HTERT RPE-1 (cell line): ENCODE results near the gene TSPAN14.

Experiments used
- in situ Hi-C: fragments of 300-500 bp; cut with MboI; formaldehyde crosslinking; loops from 4 replicates; pipeline ENCODE4 v1.14.3; 2020; ENCODE audit warnings: low sequenced_read_pairs

The TSPAN14 gene

GRCh38 chr10:80580638-80581468 lies 126.7 kb downstream of the TSPAN14 start:
- in situ Hi-C loops, result no loop called here

- in situ Hi-C loops, result no loop called here
Observed at GRCh38 chr10:80581469-80581835, 127.3 kb downstream of the TSPAN14 start.

GRCh38 chr10:80582286-80582960 lies 128.3 kb downstream of the TSPAN14 start:
- in situ Hi-C loops, result no loop called here
